Fibroblast of lung (primary cell): ENCODE results near the gene NUDT21. TPM values are rescaled to one million over a fixed set of nuclear protein-coding genes. Genes with fewer than 3 reads are reported as not detected.

ENCODE experiments used
- DNase-seq, 2 donors: peaks; one replicate each; pipeline versions ENCODE4 v3.0.0 to v3.0.0-alpha.2; 2010; ENCODE audit warnings: low read depth in 2 of 2
- H2AFZ ChIP-seq: 2 replicates; pipeline ENCODE4 v1.5.1; 2012; ENCODE audit warnings: low read length, control low read depth, inconsistent platforms
- H3K27ac ChIP-seq: 2 replicates; pipeline ENCODE4 v1.5.1; 2011; ENCODE audit warnings: low read length, control low read depth; ENCODE audit not compliant: insufficient read depth
- H3K27me3 ChIP-seq: 2 replicates; pipeline ENCODE4 v1.5.1; 2011; ENCODE audit warnings: mild to moderate bottlenecking, low read length; ENCODE audit not compliant: control insufficient read depth, insufficient read depth
- H3K36me3 ChIP-seq: 2 replicates; pipeline ENCODE4 v1.5.1; 2011; ENCODE audit warnings: low read length; ENCODE audit not compliant: control insufficient read depth, insufficient read depth
- H3K4me1 ChIP-seq: 2 replicates; pipeline ENCODE4 v1.5.1; 2011; ENCODE audit warnings: low read length; ENCODE audit not compliant: control insufficient read depth, insufficient read depth; ENCODE audit errors: extremely low read depth
- H3K4me2 ChIP-seq: 2 replicates; pipeline ENCODE4 v1.5.1; 2011; ENCODE audit warnings: low read length, control low read depth; ENCODE audit not compliant: insufficient read depth; ENCODE audit errors: extremely low read depth
- H3K4me3 ChIP-seq, 4 experiments: fragments of 200-600 bp in 1 of 4; sonication (generic) in 1 of 4; replicated peaks in 1 of 4; 2 replicates each; pipeline ENCODE4 v1.5.1; 2011 to 2016; ENCODE audit warnings: low read length in 4 of 4, low read depth in 3 of 4, mild to moderate bottlenecking in 3 of 4, control low read depth in 2 of 4, inconsistent platforms in 1 of 4, mixed read lengths in 1 of 4; ENCODE audit not compliant: insufficient read depth in 1 of 4; ENCODE audit errors: control extremely low read depth in 1 of 4
- H3K79me2 ChIP-seq: 2 replicates; pipeline ENCODE4 v1.5.1; 2012; ENCODE audit warnings: mild to moderate bottlenecking, low read length, inconsistent platforms; ENCODE audit not compliant: control insufficient read depth, insufficient read depth
- H3K9ac ChIP-seq: 2 replicates; pipeline ENCODE4 v1.5.1; 2011; ENCODE audit warnings: mild to moderate bottlenecking, low read length, control low read depth; ENCODE audit not compliant: insufficient read depth
- H3K9me3 ChIP-seq: 2 replicates; pipeline ENCODE4 v1.5.1; 2012; ENCODE audit warnings: low read depth, low read length; ENCODE audit not compliant: control insufficient read depth, insufficient read depth
- H4K20me1 ChIP-seq: 2 replicates; pipeline ENCODE4 v1.5.1; 2011; ENCODE audit warnings: low read length; ENCODE audit not compliant: control insufficient read depth, insufficient read depth; ENCODE audit errors: extremely low read depth
- EZH2 ChIP-seq: IDR thresholded peaks from 2 replicates; pipeline ENCODE4 v1.5.1; 2012; ENCODE audit warnings: low read length, control low read depth, mild to moderate bottlenecking; ENCODE audit errors: missing control alignments
- polyA plus RNA-seq, 2 donors: library from polyadenylated mRNA; depleted of rRNA in 1 of 2; stranded (reverse) in 1 of 2; unstranded in 1 of 2; fragments of >200 nt; gene quantifications; 2 replicates each; pipeline ENCODE4 v1.2.1, GENCODE V29; 2011 to 2012; ENCODE audit warnings: missing spikeins in 1 of 2
- total RNA-seq: library from RNA; depleted of rRNA; stranded (reverse); fragments of >200 nt; gene quantifications from 2 replicates; pipeline ENCODE4 v1.2.1, GENCODE V29; 2014
- TF ChIP-seq, protein P1 (sequence below), 2 donors: IDR thresholded peaks in 1 of 2; conservative IDR thresholded peaks in 1 of 2; 1 replicate in 1 of 2; 2 replicates in 1 of 2; pipeline ENCODE4 v1.5.1; 2011 to 2012; ENCODE audit warnings: low read length in 2 of 2, control low read depth in 1 of 2, inconsistent platforms in 1 of 2, low read depth in 1 of 2, mild to moderate bottlenecking in 1 of 2

NUDT21 gene
- total and polyA plus RNA-seq, 2 donors (not counting 1 experiment from before 2014, with no cell fraction given), result 69.9 to 132 TPM

DNA sequence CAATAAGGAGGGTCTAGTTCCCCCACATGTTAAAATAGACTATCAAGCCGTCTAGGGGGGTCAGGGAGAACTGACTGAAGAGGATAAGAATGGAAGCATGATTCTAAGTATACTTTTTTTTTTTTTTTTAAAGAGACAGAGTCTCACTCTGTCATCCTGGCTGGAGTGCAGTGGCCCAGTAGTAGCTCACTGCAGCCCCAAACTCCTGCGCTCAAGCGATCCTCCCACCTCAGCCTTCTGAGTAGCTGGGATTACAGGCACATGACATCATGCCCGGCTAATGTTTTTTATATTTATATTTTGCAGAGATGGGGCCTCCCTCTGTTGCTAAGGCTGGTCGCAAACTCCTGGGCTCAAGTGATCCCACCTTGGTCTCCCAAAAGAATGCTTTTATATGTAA lies 40.0 kb downstream of the NUDT21 start:
- H3K9ac ChIP-seq, result no peak overlapping the region
- H3K36me3 ChIP-seq, result peaks cover 4% of the 10 kb centered on the region
- H3K9me3 ChIP-seq, result no peaks in the 10 kb centered on the region
- H3K27me3 ChIP-seq, result no peaks in the 10 kb centered on the region
- no peak overlapping the region for H2AFZ ChIP-seq
- H3K79me2 ChIP-seq, result peaks cover 16% of the 10 kb centered on the region
- H3K4me3 ChIP-seq, result no peak overlapping the region
- no peak for DNase-seq
- TF ChIP-seq, protein P1, sequence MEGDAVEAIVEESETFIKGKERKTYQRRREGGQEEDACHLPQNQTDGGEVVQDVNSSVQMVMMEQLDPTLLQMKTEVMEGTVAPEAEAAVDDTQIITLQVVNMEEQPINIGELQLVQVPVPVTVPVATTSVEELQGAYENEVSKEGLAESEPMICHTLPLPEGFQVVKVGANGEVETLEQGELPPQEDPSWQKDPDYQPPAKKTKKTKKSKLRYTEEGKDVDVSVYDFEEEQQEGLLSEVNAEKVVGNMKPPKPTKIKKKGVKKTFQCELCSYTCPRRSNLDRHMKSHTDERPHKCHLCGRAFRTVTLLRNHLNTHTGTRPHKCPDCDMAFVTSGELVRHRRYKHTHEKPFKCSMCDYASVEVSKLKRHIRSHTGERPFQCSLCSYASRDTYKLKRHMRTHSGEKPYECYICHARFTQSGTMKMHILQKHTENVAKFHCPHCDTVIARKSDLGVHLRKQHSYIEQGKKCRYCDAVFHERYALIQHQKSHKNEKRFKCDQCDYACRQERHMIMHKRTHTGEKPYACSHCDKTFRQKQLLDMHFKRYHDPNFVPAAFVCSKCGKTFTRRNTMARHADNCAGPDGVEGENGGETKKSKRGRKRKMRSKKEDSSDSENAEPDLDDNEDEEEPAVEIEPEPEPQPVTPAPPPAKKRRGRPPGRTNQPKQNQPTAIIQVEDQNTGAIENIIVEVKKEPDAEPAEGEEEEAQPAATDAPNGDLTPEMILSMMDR (conservative IDR thresholded peaks at IDR 0.05 in 1 of 2, IDR thresholded peaks at IDR 0.05 in 1 of 2; ENCODE audit: low read depth in 1 of 2, low read length in 2 of 2), result no peak
- no peak for TF ChIP-seq EZH2
- H3K27ac ChIP-seq, result no peak overlapping the region
- no peaks in the 10 kb centered on the region for H3K4me1 ChIP-seq
- no peaks in the 10 kb centered on the region for H4K20me1 ChIP-seq
- no peak overlapping the region for H3K4me2 ChIP-seq

DNA sequence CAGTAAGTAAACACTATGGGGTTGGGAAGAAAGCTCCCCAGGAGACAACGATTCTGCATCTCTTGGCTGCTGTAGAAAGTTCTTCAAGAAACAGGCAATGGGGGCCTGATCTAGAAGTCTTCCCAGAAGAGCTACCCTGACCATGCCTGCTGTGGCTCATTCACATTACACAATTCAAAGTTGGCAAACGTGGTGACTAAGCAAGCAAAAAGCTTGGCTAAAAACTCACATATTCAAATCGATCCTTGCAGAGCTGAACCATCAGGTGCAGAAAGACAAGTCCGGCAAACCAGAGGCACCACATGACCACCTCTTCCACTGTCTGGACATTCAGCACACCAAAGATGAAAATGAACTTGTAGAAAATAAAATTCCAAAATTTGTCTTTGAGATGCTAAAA lies 41.9 kb downstream of the NUDT21 start:
- Histone ChIP-seq H3K27ac (no peak overlapping the region), H3K79me2 (no peaks in the 10 kb centered on the region)

DNA sequence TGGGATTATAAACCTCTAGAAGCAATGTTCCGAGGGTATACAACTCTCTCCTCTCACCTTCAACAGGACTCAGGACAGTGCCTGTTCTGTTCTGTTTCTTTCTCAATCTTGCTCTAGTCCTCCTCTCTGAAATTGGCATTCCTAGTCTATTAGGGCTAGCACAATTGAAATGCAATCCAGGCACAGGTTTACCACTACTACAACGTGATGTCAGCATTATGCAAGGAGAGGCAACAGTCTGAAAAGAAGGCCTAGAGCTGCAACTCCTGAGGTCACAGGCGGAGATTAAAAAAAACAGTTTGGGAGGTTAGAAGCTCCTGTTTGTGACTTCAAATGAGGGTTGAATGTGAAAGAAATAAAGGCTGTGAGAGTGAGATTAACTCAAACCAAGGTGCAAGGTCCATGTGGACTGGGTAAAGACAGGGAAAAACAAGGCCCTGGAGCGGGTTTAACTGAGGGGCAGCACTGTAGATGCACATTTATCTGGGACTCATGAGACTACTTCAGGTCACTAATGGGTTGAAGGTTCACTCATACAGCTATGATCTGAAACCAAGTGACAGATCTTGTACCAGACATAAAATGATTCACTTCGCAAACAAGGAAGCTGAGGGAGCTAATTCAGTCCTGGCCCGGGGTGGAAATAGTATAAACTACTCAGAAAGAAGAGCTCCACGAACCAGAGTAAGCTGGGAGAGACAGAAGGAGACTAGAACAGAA lies 42.6 kb downstream of the NUDT21 start:
- peaks cover 7% of the 10 kb centered on the region for H3K36me3 ChIP-seq
- no peak for DNase-seq
- H3K4me3 ChIP-seq, result no peak overlapping the region
- H3K79me2 ChIP-seq, result no peaks in the 10 kb centered on the region
- no peak overlapping the region for H3K4me2 ChIP-seq
- no peak for TF ChIP-seq EZH2
- TF ChIP-seq, protein P1 (conservative IDR thresholded peaks at IDR 0.05 in 1 of 2, IDR thresholded peaks at IDR 0.05 in 1 of 2; ENCODE audit: low read depth in 1 of 2, low read length in 2 of 2), result no peak
- no peaks in the 10 kb centered on the region for H4K20me1 ChIP-seq
- H3K9me3 ChIP-seq, result no peaks in the 10 kb centered on the region
- no peak overlapping the region for H3K9ac ChIP-seq
- no peak overlapping the region for H3K27ac ChIP-seq
- H3K4me1 ChIP-seq, result no peaks in the 10 kb centered on the region
- H3K27me3 ChIP-seq, result no peaks in the 10 kb centered on the region
- no peak overlapping the region for H2AFZ ChIP-seq

More for the DNA sequence above, 41.9 kb downstream of the NUDT21 start:
- no peak overlapping the region for H2AFZ ChIP-seq
- TF ChIP-seq, protein P1 (conservative IDR thresholded peaks at IDR 0.05 in 1 of 2, IDR thresholded peaks at IDR 0.05 in 1 of 2; ENCODE audit: low read depth in 1 of 2, low read length in 2 of 2), result no peak
- TF ChIP-seq EZH2, result no peak
- no peak overlapping the region for H3K4me3 ChIP-seq
- H3K27me3 ChIP-seq, result no peaks in the 10 kb centered on the region
- H3K4me1 ChIP-seq, result no peaks in the 10 kb centered on the region
- H3K4me2 ChIP-seq, result no peak overlapping the region
- no peak overlapping the region for H3K9ac ChIP-seq
- peak; percentile 24 to 46 for DNase-seq
- H4K20me1 ChIP-seq, result no peaks in the 10 kb centered on the region
- H3K36me3 ChIP-seq, result peaks cover 7% of the 10 kb centered on the region
- H3K9me3 ChIP-seq, result no peaks in the 10 kb centered on the region
